Esophagus squamous epithelium (tissue), 4 donors: ENCODE measurements around the gene TP53I11.

ENCODE experiments used
- CTCF ChIP-seq, 6 experiments: fragments of 450-650 bp in 4 of 6; fragments of 200-600 bp in 2 of 6; sonication (generic) in 2 of 6; IDR thresholded peaks; one replicate each; pipeline ENCODE4 v1.5.1; 2016 to 2019; ENCODE audit warnings: antibody characterized with exemption in 6 of 6, mild to moderate bottlenecking in 4 of 6, moderate library complexity in 4 of 6
- POLR2A ChIP-seq, 4 donors: fragments of 450-650 bp; IDR thresholded peaks; one replicate each; pipeline ENCODE4 v1.6.1; 2017; ENCODE audit warnings: antibody characterized with exemption in 4 of 4, mild to moderate bottlenecking in 4 of 4, moderate library complexity in 3 of 4

GRCh38 chr11:44980533-44981427 is 30.1 kb upstream of the TP53I11 start:
- TF ChIP-seq CTCF (IDR thresholded peaks at IDR 0.05) = no peak
- no peak for TF ChIP-seq POLR2A (IDR thresholded peaks at IDR 0.05)
